Subcutaneous abdominal adipose tissue (tissue), 5 donors: Measurements from ENCODE around the gene AK1.
A peak's percentile ranks its signal among the peaks of the same experiment; 100 is the strongest.

ENCODE experiments used
- H3K27ac ChIP-seq: one replicate; pipeline ENCODE4 v1.7.0; 2013; ENCODE audit warnings: low read depth, mild to moderate bottlenecking, inconsistent platforms, low read length, moderate library complexity
- H3K27me3 ChIP-seq, 5 donors: one replicate each; pipeline ENCODE4 v1.7.0; 2013; ENCODE audit warnings: low read length in 5 of 5, inconsistent platforms in 1 of 5; ENCODE audit not compliant: control insufficient read depth in 5 of 5, insufficient read depth in 4 of 5
- H3K36me3 ChIP-seq, 5 donors: one replicate each; pipeline ENCODE4 v1.7.0; 2013; ENCODE audit warnings: low read length in 5 of 5; ENCODE audit not compliant: control insufficient read depth in 5 of 5, insufficient read depth in 5 of 5
- H3K4me1 ChIP-seq, 5 donors: one replicate each; pipeline ENCODE4 v1.7.0; 2013; ENCODE audit warnings: low read length in 5 of 5, mild to moderate bottlenecking in 3 of 5, moderate library complexity in 1 of 5; ENCODE audit not compliant: control insufficient read depth in 5 of 5, insufficient read depth in 5 of 5
- H3K4me3 ChIP-seq, 5 donors: one replicate each; pipeline ENCODE4 v1.7.0; 2013; ENCODE audit warnings: low read length in 5 of 5, low read depth in 1 of 5
- H3K9ac ChIP-seq, 5 donors: one replicate each; pipeline ENCODE4 v1.7.0; 2013; ENCODE audit warnings: low read length in 5 of 5, mild to moderate bottlenecking in 4 of 5, moderate library complexity in 3 of 5
- H3K9me3 ChIP-seq, 5 donors: one replicate each; pipeline ENCODE4 v1.7.0; 2013; ENCODE audit warnings: low read length in 5 of 5; ENCODE audit not compliant: control insufficient read depth in 5 of 5
- donor health status: healthy.
- donor health status: healthy.
- donor health status: healthy.
- donor health status: healthy.
- donor health status: healthy.

AK1 gene

GRCh38 chr9:127918183-127919107, 41.0 kb upstream of the AK1 start:
- Histone ChIP-seq H3K9me3 (no peaks in the 10 kb centered on the region), H3K27me3 (peaks cover 0 to 5% (median 0%) of the 10 kb centered on the region in 5 donors), H3K4me1 (peaks cover 15 to 63% (median 55%) of the 10 kb centered on the region in 5 donors), H3K9ac (peak overlapping the region in 4 of 5 donors; percentile 11 to 59 (median 38)), H3K4me3 (no peak overlapping the region), H3K36me3 (peaks cover 0 to 4% (median 0%) of the 10 kb centered on the region in 5 donors), H3K27ac (peak overlapping the region; percentile 87)

GRCh38 chr9:127917603-127918002, 40.1 kb upstream of the AK1 start:
- H3K9me3 ChIP-seq = no peaks in the 10 kb centered on the region
- H3K4me1 ChIP-seq = peaks cover 15 to 63% (median 55%) of the 10 kb centered on the region in 5 donors
- H3K4me3 ChIP-seq = no peak overlapping the region
- H3K27ac ChIP-seq = peak overlapping the region; percentile 87
- peaks cover 0 to 7% (median 4%) of the 10 kb centered on the region in 5 donors for H3K36me3 ChIP-seq
- no peak overlapping the region for H3K9ac ChIP-seq
- H3K27me3 ChIP-seq = peaks cover 0 to 2% (median 0%) of the 10 kb centered on the region in 5 donors

GRCh38 chr9:127916720-127917581, 39.5 kb upstream of the AK1 start, which contains the start of gene ST6GALNAC4:
Gene ST6GALNAC4, minus strand, starts transcription at chr9:127917041. Its CDS starts 622 bp downstream, at chr9:127916419.
- Histone ChIP-seq H3K4me3 (peak within 1 kb of the TSS; percentile 78 to 86 (median 81)), H3K9me3 (no peaks in the 10 kb centered on the region), H3K9ac (peak within 1 kb of the TSS; percentile 16 to 82 (median 63)), H3K36me3 (peaks cover 0 to 13% (median 10%) of the 10 kb centered on the region in 5 donors), H3K27ac (peak within 1 kb of the TSS; percentile 87), H3K4me1 (peaks cover 15 to 62% (median 53%) of the 10 kb centered on the region in 5 donors), H3K27me3 (peaks cover 0 to 2% (median 0%) of the 10 kb centered on the region in 5 donors)

GRCh38 chr9:127915801-127916719, 38.6 kb upstream of the AK1 start:
- no peaks in the 10 kb centered on the region for H3K9me3 ChIP-seq
- peaks cover 0 to 19% (median 13%) of the 10 kb centered on the region in 5 donors for H3K36me3 ChIP-seq
- peaks cover 0 to 2% (median 0%) of the 10 kb centered on the region in 5 donors for H3K27me3 ChIP-seq
- peaks cover 15 to 53% (median 45%) of the 10 kb centered on the region in 5 donors for H3K4me1 ChIP-seq
- H3K27ac ChIP-seq = no peak overlapping the region
- peak overlapping the region; percentile 16 to 82 (median 63) for H3K9ac ChIP-seq
- peak overlapping the region; percentile 78 to 86 (median 81) for H3K4me3 ChIP-seq

- peaks cover 0 to 25% (median 16%) of the 10 kb centered on the region in 5 donors for H3K36me3 ChIP-seq
- no peaks in the 10 kb centered on the region for H3K9me3 ChIP-seq
- no peak overlapping the region for H3K4me3 ChIP-seq
- peak overlapping the region; percentile 30 for H3K27ac ChIP-seq
- peaks cover 15 to 52% (median 45%) of the 10 kb centered on the region in 5 donors for H3K4me1 ChIP-seq
- H3K9ac ChIP-seq = peak overlapping the region in 2 of 5 donors; percentile 14 to 48
- peaks cover 0 to 2% (median 0%) of the 10 kb centered on the region in 5 donors for H3K27me3 ChIP-seq
Measured at GRCh38 chr9:127915325-127915752, 37.9 kb upstream of the AK1 start.

- Histone ChIP-seq H3K9me3 (no peaks in the 10 kb centered on the region), H3K36me3 (peaks cover 0 to 32% (median 23%) of the 10 kb centered on the region in 5 donors), H3K9ac (no peak overlapping the region), H3K4me3 (no peak overlapping the region), H3K4me1 (peaks cover 6 to 38% (median 35%) of the 10 kb centered on the region in 5 donors), H3K27me3 (no peaks in the 10 kb centered on the region), H3K27ac (no peak overlapping the region)
Measured at GRCh38 chr9:127913682-127914081, 36.2 kb upstream of the AK1 start.

- no peak overlapping the region for H3K9ac ChIP-seq
- H3K36me3 ChIP-seq = peaks cover 0 to 39% (median 28%) of the 10 kb centered on the region in 5 donors
- no peak overlapping the region for H3K4me3 ChIP-seq
- H3K27ac ChIP-seq = no peak overlapping the region
- H3K9me3 ChIP-seq = no peaks in the 10 kb centered on the region
- no peaks in the 10 kb centered on the region for H3K27me3 ChIP-seq
- peaks cover 5 to 31% (median 27%) of the 10 kb centered on the region in 5 donors for H3K4me1 ChIP-seq
Measured at GRCh38 chr9:127912882-127913281, 35.4 kb upstream of the AK1 start.

- Histone ChIP-seq H3K27ac (no peak overlapping the region), H3K36me3 (peaks cover 0 to 41% (median 28%) of the 10 kb centered on the region in 5 donors), H3K9ac (no peak overlapping the region), H3K27me3 (no peaks in the 10 kb centered on the region), H3K4me1 (peaks cover 5 to 26% (median 23%) of the 10 kb centered on the region in 5 donors), H3K4me3 (no peak overlapping the region), H3K9me3 (no peaks in the 10 kb centered on the region)
Measured at GRCh38 chr9:127912296-127912695, 34.8 kb upstream of the AK1 start.
